ENCODE data around the gene PEX14. TPM values are rescaled to one million over a fixed set of nuclear protein-coding genes. Genes with fewer than 3 reads are reported as not detected.

Gene PEX14
- total RNA-seq, 1 donor from 2014 or later: 21.6 TPM

GRCh38 chr1:10517677-10517982 lies 42.9 kb downstream of the PEX14 start:
- H3K27ac ChIP-seq: no peak overlapping the region
- no peaks in the 10 kb centered on the region for H3K27me3 ChIP-seq
- no peaks in the 10 kb centered on the region for H3K9me3 ChIP-seq
- peaks cover 22% of the 10 kb centered on the region for H3K4me1 ChIP-seq
- no peak overlapping the region for H3K4me3 ChIP-seq
- no peaks in the 10 kb centered on the region for H3K36me3 ChIP-seq
- no peak for TF ChIP-seq POLR2A (IDR thresholded peaks at IDR 0.05)
- TF ChIP-seq, protein P1, sequence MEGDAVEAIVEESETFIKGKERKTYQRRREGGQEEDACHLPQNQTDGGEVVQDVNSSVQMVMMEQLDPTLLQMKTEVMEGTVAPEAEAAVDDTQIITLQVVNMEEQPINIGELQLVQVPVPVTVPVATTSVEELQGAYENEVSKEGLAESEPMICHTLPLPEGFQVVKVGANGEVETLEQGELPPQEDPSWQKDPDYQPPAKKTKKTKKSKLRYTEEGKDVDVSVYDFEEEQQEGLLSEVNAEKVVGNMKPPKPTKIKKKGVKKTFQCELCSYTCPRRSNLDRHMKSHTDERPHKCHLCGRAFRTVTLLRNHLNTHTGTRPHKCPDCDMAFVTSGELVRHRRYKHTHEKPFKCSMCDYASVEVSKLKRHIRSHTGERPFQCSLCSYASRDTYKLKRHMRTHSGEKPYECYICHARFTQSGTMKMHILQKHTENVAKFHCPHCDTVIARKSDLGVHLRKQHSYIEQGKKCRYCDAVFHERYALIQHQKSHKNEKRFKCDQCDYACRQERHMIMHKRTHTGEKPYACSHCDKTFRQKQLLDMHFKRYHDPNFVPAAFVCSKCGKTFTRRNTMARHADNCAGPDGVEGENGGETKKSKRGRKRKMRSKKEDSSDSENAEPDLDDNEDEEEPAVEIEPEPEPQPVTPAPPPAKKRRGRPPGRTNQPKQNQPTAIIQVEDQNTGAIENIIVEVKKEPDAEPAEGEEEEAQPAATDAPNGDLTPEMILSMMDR (IDR thresholded peaks at IDR 0.05): no peak
- no peak for TF ChIP-seq POLR2AphosphoS5 (IDR thresholded peaks at IDR 0.05; ENCODE audit: insufficient read depth in 1 of 2, low read depth in 1 of 2)
- intact Hi-C loops (cut with DNase I): no loop called here
- DNase-seq (ENCODE audit: extremely low spot score in 2 of 2): no peak

DNA sequence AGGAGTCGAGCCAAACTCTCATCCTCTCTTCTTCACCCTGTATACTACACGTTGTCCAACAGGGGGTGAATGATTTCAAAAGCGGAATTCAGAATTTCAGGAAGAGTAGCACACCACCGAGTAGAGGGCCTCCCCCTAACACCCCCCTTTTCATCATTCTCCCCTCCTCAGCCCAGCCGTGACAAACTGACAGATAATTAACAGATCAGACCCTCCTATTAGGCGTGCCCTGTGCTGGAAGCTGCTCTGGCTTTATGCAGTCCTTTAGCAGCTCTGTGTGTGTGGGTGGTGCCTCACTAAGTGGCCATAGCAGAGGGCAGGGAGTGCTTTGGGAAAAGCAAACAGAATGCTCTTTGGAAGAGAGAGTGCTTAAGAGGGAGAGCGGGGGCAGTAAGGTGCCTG lies 44.3 kb downstream of the PEX14 start:
- DNase-seq (ENCODE audit: extremely low spot score in 2 of 2): no peak
- Histone ChIP-seq H3K27me3 (no peaks in the 10 kb centered on the region), H3K27ac (no peak overlapping the region), H3K36me3 (no peaks in the 10 kb centered on the region), H3K9me3 (no peaks in the 10 kb centered on the region), H3K4me3 (no peak overlapping the region), H3K4me1 (peaks cover 20% of the 10 kb centered on the region)
- intact Hi-C loops (cut with DNase I): no loop called here
- TF ChIP-seq POLR2AphosphoS5 (IDR thresholded peaks at IDR 0.05; ENCODE audit: insufficient read depth in 1 of 2, low read depth in 1 of 2) (no peak), POLR2A (IDR thresholded peaks at IDR 0.05) (no peak)
- TF ChIP-seq, protein P1 (IDR thresholded peaks at IDR 0.05): no peak

DNA sequence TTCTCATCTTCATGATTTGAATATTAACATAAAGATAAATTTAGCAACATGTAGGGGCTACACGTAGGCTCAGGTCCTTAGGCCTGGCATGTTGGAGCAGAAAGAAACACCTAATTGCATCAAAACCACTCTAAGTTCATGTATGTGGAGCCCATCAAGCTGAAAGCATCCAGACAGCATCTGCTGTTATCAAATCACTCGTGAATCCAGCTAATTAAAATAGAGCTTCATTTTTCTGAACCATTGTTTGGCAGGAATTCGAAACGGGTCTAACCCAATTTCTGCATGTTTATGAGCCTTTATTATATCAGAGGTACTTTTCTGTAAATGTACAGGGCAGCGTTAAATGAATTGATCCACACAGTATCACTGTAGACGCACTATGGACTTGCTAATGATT lies 45.7 kb downstream of the PEX14 start:
- TF ChIP-seq, protein P1 (IDR thresholded peaks at IDR 0.05): no peak
- TF ChIP-seq POLR2AphosphoS5 (IDR thresholded peaks at IDR 0.05; ENCODE audit: insufficient read depth in 1 of 2, low read depth in 1 of 2): no peak
- no peak for TF ChIP-seq POLR2A (IDR thresholded peaks at IDR 0.05)
- intact Hi-C loops (cut with DNase I): no loop called here
- H3K27me3 ChIP-seq: no peaks in the 10 kb centered on the region
- no peaks in the 10 kb centered on the region for H3K9me3 ChIP-seq
- DNase-seq (ENCODE audit: extremely low spot score in 2 of 2): no peak
- no peak overlapping the region for H3K4me3 ChIP-seq
- no peaks in the 10 kb centered on the region for H3K36me3 ChIP-seq
- no peak overlapping the region for H3K27ac ChIP-seq
- peaks cover 10% of the 10 kb centered on the region for H3K4me1 ChIP-seq

- intact Hi-C loops (cut with DNase I): no loop called here
- no peak for DNase-seq (ENCODE audit: extremely low spot score in 2 of 2)
- no peak overlapping the region for H3K4me3 ChIP-seq
- no peak overlapping the region for H3K27ac ChIP-seq
- no peaks in the 10 kb centered on the region for H3K27me3 ChIP-seq
- no peak for TF ChIP-seq POLR2A (IDR thresholded peaks at IDR 0.05)
- TF ChIP-seq, protein P1 (IDR thresholded peaks at IDR 0.05): no peak
- no peak for TF ChIP-seq POLR2AphosphoS5 (IDR thresholded peaks at IDR 0.05; ENCODE audit: insufficient read depth in 1 of 2, low read depth in 1 of 2)
- H3K4me1 ChIP-seq: peaks cover 10% of the 10 kb centered on the region
- H3K36me3 ChIP-seq: no peaks in the 10 kb centered on the region
- H3K9me3 ChIP-seq: no peaks in the 10 kb centered on the region
Measured at GRCh38 chr1:10520952-10521351, 46.2 kb downstream of the PEX14 start.

DNA sequence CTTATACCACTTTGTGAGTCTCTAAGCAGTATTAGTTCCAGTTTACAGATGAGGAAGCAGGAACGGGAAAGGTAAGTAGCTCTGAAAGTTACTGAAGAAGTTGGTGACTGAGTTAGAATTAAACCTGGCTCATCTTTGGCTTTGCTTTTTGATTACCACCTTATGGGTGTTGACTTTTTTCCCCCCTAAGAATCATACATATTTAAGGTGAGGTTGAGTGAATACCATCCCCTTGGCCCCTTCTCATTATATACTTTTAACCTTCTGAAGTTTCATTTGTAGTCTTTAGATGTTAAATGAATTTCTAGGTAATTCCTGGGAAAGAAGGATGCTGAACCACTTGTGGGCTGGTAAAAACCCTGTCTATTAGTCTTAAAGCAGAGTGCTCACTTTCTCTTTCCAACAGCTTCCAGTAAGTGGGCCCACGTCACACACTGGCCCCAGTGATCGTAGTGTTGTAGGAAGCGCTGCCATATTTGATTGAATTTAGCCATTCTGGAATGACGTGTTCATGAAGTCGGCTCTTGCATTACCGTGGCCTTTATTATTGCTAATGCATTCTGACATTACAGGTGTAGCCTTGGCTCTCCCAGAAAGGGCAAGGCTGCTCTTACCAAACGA lies 46.9 kb downstream of the PEX14 start:
- no peaks in the 10 kb centered on the region for H3K27me3 ChIP-seq
- TF ChIP-seq POLR2AphosphoS5 (IDR thresholded peaks at IDR 0.05; ENCODE audit: insufficient read depth in 1 of 2, low read depth in 1 of 2) (no peak), POLR2A (IDR thresholded peaks at IDR 0.05) (no peak)
- TF ChIP-seq, protein P1 (IDR thresholded peaks at IDR 0.05): no peak
- H3K27ac ChIP-seq: no peak overlapping the region
- intact Hi-C loops (cut with DNase I): no loop called here
- no peak for DNase-seq (ENCODE audit: extremely low spot score in 2 of 2)
- no peak overlapping the region for H3K4me3 ChIP-seq
- H3K9me3 ChIP-seq: no peaks in the 10 kb centered on the region
- H3K36me3 ChIP-seq: no peaks in the 10 kb centered on the region
- peaks cover 7% of the 10 kb centered on the region for H3K4me1 ChIP-seq
